Ovary (tissue), 3 donors: ENCODE data around the gene TRPC6.

Experiments
- POLR2A ChIP-seq: fragments of 450-650 bp; IDR thresholded peaks from one replicate; pipeline ENCODE4 v1.6.1; 2017; ENCODE audit warnings: antibody characterized with exemption, mild to moderate bottlenecking, moderate library complexity
- TF ChIP-seq, protein P1 (sequence below), 3 donors: fragments of 450-650 bp in 2 of 3; fragments of 200-600 bp in 1 of 3; IDR thresholded peaks; one replicate each; pipeline versions ENCODE4 v1.5.1 to v1.8.0; 2016 to 2022; ENCODE audit warnings: antibody characterized with exemption in 3 of 3, mild to moderate bottlenecking in 1 of 3
- donor health status: DM: no; HTN: no; CAD: no.

DNA sequence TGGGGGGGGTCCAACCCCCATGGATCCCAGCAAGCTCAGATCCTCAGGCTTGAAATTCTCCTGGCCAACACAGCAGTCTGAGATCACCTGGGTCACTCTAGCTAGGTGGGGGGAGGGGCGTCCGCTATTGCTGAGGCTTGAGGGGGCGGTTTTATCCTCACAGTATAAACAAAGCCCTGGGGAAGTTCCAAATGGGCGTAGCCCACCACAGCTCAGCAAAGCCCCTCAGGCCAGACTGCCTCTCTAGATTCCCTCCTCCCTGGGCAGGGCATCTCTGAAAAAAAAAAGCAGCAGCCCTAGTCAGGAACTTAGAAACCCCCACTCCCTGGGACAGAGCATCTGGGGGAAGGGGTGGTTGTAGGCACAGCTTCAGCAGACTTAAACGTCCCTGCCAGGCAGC, 16.7 kb downstream of the TRPC6 start:
- no peak for TF ChIP-seq POLR2A
- TF ChIP-seq, protein P1, sequence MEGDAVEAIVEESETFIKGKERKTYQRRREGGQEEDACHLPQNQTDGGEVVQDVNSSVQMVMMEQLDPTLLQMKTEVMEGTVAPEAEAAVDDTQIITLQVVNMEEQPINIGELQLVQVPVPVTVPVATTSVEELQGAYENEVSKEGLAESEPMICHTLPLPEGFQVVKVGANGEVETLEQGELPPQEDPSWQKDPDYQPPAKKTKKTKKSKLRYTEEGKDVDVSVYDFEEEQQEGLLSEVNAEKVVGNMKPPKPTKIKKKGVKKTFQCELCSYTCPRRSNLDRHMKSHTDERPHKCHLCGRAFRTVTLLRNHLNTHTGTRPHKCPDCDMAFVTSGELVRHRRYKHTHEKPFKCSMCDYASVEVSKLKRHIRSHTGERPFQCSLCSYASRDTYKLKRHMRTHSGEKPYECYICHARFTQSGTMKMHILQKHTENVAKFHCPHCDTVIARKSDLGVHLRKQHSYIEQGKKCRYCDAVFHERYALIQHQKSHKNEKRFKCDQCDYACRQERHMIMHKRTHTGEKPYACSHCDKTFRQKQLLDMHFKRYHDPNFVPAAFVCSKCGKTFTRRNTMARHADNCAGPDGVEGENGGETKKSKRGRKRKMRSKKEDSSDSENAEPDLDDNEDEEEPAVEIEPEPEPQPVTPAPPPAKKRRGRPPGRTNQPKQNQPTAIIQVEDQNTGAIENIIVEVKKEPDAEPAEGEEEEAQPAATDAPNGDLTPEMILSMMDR (IDR thresholded peaks at IDR 0.05): no peak
